ENCODE measurements around the gene SLC30A9.
A peak's percentile ranks its signal among the peaks of the same experiment; 100 is the strongest.

The SLC30A9 gene

GRCh38 chr4:41990365-41991111, at the start of gene SLC30A9:
SLC30A9 (plus strand) TSS chr4:41990530; CDS start chr4:41990652, 122 bp downstream.
- peak; percentile 94 for DNase-seq

- DNase-seq, result no peak
These were observed 49.5 kb upstream of the SLC30A9 start for GRCh38 chr4:41940834-41941233.

DNA sequence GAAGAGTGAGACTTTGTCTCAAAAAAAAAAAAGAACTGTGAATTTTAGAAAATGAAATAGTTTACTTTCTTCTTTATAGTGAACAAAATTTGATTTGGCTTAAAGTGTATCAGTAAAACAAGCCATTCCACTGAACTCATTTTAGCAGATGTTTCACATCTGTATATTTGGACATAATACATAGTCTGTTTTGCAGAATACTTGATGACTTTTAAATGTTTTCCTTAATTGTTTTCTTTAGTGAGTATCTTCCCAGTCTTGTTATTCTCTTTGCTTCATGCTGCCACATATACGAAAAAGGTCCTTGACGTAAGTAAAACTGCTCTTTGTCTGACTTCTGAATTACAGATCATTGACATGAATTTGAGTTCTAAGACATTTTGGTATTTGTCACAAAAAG, 46.8 kb upstream of the SLC30A9 start:
- no peak for DNase-seq

GRCh38 chr4:41944089-41944488, 46.2 kb upstream of the SLC30A9 start:
- no peak for DNase-seq

DNA sequence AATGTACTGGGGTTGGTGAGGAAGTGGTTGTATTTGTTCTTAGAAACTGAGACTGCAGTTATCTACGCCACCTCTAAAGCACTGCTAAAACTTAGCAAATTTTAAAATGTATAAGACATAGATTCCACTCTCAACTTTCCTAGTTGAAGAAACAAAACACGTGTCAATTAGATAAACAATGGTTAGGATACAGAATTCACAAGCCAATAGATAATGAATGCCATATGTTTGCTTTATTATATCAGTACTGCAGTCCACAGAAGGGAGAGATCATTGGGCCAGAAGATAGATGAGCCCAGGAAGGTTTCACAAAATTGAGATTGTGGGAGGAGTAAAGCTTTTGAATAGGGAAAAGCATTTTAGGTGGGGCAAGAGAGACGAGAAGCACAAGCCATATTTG, 40.8 kb upstream of the SLC30A9 start:
- DNase-seq, result no peak

- DNase-seq, result no peak
These were observed 32.7 kb upstream of the SLC30A9 start for GRCh38 chr4:41957634-41958033.

- no peak for DNase-seq
These were observed 27.2 kb upstream of the SLC30A9 start for GRCh38 chr4:41963105-41963504.

DNA sequence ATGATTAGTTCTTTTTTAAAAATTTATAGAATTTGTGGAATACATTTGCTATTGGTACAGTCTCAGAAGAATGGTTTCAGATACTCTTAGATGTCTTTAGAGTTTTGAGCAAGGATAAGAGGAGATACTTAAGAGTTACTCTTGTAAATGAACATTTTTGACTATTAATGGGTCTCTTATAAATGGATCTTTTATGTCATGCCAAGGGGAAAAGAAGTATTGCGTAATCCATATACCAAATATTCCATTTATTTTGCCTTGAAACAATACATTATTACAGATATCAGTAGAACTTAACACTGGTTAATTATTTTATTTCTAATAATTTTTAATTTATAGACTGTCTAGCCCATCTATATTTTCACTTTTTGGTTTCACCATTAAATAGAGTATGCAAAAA, 25.9 kb upstream of the SLC30A9 start:
- no peak for DNase-seq

- no peak for DNase-seq
These were observed 22.9 kb upstream of the SLC30A9 start for GRCh38 chr4:41967392-41967791.

GRCh38 chr4:41969671-41970070, 20.7 kb upstream of the SLC30A9 start:
- DNase-seq, result no peak

DNA sequence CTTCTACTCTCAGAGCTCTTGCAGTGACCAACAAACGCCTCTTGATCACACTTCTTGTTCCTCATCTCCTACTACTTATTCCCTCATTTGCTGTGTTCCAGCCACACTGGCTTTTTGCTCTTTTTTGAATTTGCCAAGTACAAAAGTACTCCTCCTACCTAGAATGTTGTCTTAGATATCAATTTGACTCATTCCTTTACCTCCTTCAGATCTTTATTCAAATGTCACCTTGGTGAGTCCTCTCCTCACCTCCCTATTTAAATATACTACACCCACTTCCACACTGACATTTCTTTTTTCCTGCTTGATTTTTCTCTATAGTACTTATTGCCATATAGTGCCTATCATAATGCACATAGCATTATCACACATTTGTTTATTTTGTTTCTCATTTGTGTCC, 15.0 kb upstream of the SLC30A9 start:
- DNase-seq, result no peak

GRCh38 chr4:41976775-41977516, 13.4 kb upstream of the SLC30A9 start:
- DNase-seq, result no peak

- no peak for DNase-seq
These were observed 12.6 kb upstream of the SLC30A9 start for GRCh38 chr4:41977709-41978108.

- no peak for DNase-seq
These were observed 8.9 kb upstream of the SLC30A9 start, which contains the start of gene DCAF4L1 for GRCh38 chr4:41981456-41981855. DCAF4L1 (plus strand) TSS chr4:41981756; CDS start chr4:41981793, 37 bp downstream.

- no peak for DNase-seq
These were observed 7.6 kb upstream of the SLC30A9 start for GRCh38 chr4:41982716-41983115.

DNA sequence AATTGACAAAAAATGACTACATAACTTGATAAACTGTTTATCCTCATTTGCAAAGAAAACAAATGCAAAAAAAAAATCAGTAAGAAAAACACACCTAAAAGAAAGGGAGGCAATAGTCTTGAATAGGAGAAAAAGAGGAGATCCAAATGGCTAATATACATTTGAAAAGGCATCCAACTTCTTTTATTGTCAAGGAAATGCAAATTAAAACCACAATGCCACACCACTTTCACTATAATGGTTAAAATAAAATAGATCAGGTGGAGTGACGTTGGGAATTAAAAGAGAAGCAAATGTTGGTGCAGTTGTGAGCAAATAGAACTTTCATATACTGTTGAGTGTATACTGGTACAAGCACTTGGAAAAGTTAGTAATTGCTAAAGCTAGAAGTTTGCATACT, 5.2 kb upstream of the SLC30A9 start:
- DNase-seq, result no peak

GRCh38 chr4:41989994-41990364, 351 bp upstream of the SLC30A9 start:
- no peak for DNase-seq

- DNase-seq, result no peak
These were observed 1.8 kb downstream of the SLC30A9 start for GRCh38 chr4:41991916-41992767.

DNA sequence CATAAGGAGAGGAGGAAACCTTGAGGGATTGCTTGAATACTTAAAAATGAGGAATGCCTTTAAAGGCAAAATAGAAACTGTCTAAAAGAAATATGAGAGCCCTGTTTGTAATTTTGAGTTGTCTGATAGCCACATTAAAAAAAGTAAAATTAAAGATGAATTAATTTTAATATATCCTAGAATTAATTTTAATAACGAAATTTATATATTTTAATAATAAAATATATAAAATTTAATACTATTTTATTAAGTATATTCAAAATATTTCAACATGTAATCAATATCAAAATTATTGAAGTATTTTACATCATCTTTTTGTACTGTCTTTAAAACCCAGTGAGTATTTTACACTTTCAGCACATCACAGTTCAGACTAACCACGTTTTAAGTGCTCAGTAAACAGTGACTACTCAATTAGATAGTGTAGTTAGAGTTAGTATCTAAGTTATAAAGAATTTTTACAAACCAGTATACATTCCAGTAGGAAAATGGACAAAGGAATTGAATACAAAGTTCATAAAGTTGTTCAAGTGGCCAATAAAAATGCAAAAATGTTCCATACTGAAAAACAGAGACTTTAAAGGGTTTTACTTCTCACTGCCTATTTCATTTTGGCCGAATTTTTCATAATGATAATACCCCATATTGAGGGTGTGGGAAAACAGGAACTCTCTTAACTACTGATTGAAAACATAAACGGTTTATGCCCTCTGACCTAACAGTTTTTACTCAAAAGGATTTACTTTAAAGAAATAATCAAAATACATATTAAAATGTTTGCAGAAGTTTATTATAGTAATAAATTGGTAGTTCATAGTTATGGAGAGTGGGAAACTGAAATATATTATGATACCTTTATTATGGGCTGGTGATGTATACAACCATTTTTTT, 2.9 kb downstream of the SLC30A9 start:
- DNase-seq, result no peak

DNA sequence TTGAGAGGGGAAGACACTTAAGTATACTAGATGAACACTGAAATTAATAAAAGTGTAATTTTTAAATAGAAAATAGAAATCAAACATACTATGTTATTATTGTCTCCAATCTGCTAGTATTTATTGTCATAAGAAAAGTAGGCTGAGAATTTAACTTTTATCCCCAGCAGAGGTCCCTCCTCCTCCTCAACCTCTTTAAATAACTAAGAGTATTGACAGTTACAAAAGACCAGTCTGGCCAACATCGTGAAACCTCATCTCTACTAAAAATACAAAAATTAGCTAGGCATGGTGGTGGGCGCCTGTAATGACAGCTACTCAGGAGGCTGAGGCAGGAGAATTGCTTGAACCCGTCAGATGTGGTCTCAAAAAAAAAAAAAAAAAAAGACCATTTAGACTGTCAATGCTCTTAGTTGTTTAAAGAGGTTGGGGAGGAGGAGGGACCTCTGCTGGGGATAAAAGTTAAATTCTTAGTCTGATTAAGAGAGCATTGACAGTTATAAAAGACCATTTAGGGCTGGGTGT, 4.2 kb downstream of the SLC30A9 start:
- no peak for DNase-seq

DNA sequence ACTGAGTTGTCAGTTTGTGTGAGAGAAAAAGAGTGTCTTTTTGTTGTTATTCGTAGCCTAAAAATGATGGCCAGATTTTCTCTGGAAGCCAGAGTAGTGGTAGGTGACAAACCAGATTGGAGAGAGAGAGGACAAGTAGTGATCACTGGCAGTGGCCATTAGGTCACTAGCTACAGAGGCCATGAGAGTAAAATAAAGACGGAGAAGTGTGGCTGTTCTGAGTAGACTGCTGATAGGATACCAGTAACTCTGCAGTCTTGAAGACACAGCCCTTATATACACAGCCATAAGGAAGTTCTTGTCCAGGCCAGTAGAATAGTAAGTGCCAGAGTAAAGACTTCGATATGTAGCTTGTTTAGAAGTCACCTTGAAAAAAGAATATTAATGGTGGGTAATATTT, 7.7 kb downstream of the SLC30A9 start:
- no peak for DNase-seq

DNA sequence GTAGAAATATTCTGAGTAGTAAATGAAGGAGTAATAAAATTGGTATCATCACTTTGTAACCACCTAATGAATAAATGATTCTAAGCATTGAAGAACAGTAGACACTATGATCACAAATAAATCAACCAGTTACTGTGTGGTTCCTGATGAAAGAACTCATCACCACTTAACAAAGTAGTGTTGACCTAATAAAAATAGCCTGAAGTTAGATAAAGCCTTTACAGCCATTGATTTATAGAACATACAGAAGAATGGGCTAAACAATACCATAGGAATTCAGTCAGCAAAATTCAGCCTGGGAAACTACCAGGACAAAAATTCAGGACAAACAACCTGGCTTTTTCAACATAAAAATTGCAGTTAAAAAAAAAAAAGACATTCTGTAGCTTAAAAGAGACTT, 9.0 kb downstream of the SLC30A9 start:
- no peak for DNase-seq

All from activated CD4-positive, alpha-beta T cell treated with anti-CD3 and anti-CD28 coated beads for 48 hours (primary cell).